Mesodermal cell (in vitro differentiated cells): Measurements from ENCODE around the gene CDC14A.
"Not testable (repeated sequence)": the region's sequence is repeated elsewhere in the genome, so short reads cannot be mapped to it uniquely, and the experiment has no call there.

Experiments
- H3K27ac ChIP-seq: 2 replicates; pipeline ENCODE4 v1.7.0; 2013; ENCODE audit warnings: mild to moderate bottlenecking, low read depth, low read length, moderate library complexity; ENCODE audit not compliant: severe bottlenecking
- H3K36me3 ChIP-seq: 2 replicates; pipeline ENCODE4 v1.7.1; 2013; ENCODE audit warnings: mild to moderate bottlenecking, low read length, moderate library complexity; ENCODE audit not compliant: control insufficient read depth, insufficient read depth
- H3K4me1 ChIP-seq: one replicate; pipeline ENCODE4 v1.7.1; 2013; ENCODE audit warnings: mild to moderate bottlenecking, low read length; ENCODE audit not compliant: insufficient read depth, control insufficient read depth, poor library complexity, severe bottlenecking
- H3K4me3 ChIP-seq: 2 replicates; pipeline ENCODE4 v1.7.0; 2013; ENCODE audit warnings: low read length, control low read depth, mild to moderate bottlenecking; ENCODE audit not compliant: insufficient read depth, poor library complexity, severe bottlenecking; ENCODE audit errors: extremely low read depth
- H3K9me3 ChIP-seq: 2 replicates; pipeline ENCODE4 v1.7.1; 2013; ENCODE audit warnings: mild to moderate bottlenecking, low read length, moderate library complexity; ENCODE audit not compliant: control insufficient read depth
- WGBS, 2 experiments: methylation state at CpG; one replicate each; pipeline ENCODE4 v1.1.5; 2013; ENCODE audit warnings: missing lambda C conversion rate in 2 of 2; ENCODE audit not compliant: insufficient coverage in 2 of 2; 5-methylcytosine and 5-hydroxymethylcytosine counted together

The CDC14A gene

GRCh38 chr1:100363831-100364230 lies 11.5 kb downstream of the CDC14A start:
- 94 to 100% methylated on average over 4 of the region's 4 CpGs for WGBS, 2 experiments
- H3K9me3 ChIP-seq, result no peaks in the 10 kb centered on the region
- H3K4me1 ChIP-seq, result peaks cover 3% of the 10 kb centered on the region
- H3K27ac ChIP-seq, result no peak overlapping the region
- H3K4me3 ChIP-seq, result no peak overlapping the region
- peaks cover 41% of the 10 kb centered on the region for H3K36me3 ChIP-seq

GRCh38 chr1:100364697-100365096 lies 12.4 kb downstream of the CDC14A start:
- H3K36me3 ChIP-seq, result peaks cover 32% of the 10 kb centered on the region
- 80 to 92% methylated on average over 2 of the region's 3 CpGs for WGBS, 2 experiments
- no peaks in the 10 kb centered on the region for H3K9me3 ChIP-seq
- no peak overlapping the region for H3K27ac ChIP-seq
- H3K4me1 ChIP-seq, result no peaks in the 10 kb centered on the region
- no peak overlapping the region for H3K4me3 ChIP-seq

GRCh38 chr1:100366209-100366525 lies 13.9 kb downstream of the CDC14A start:
- no CpG with 5 or more reads among the region's 1 CpG for whole genome bisulfite sequencing, 2 experiments
- Histone ChIP-seq H3K4me1 (no peaks in the 10 kb centered on the region), H3K9me3 (no peaks in the 10 kb centered on the region), H3K27ac (no peak overlapping the region), H3K36me3 (peaks cover 28% of the 10 kb centered on the region), H3K4me3 (no peak overlapping the region)

- H3K36me3 ChIP-seq, result peaks cover 14% of the 10 kb centered on the region
- H3K4me3 ChIP-seq, H3K27ac ChIP-seq, H3K9me3 ChIP-seq, H3K4me1 ChIP-seq: not testable (repeated sequence)
- WGBS, 2 experiments, result 94% methylated on average over 2 of the region's 4 CpGs; no CpG with 5 or more reads in 1 of the 2 experiments
Observed at GRCh38 chr1:100369339-100369738, 17.0 kb downstream of the CDC14A start.

- H3K4me1 ChIP-seq, H3K4me3 ChIP-seq: not testable (repeated sequence)
Observed at GRCh38 chr1:100373953-100374352, 21.6 kb downstream of the CDC14A start.

GRCh38 chr1:100376890-100377289 lies 24.6 kb downstream of the CDC14A start:
- not testable (repeated sequence) for H3K9me3 ChIP-seq, H3K27ac ChIP-seq, H3K4me3 ChIP-seq, H3K4me1 ChIP-seq
- WGBS, 2 experiments, result 95 to 100% methylated on average over 1 to 2 of the region's 6 CpGs
- peaks cover 17% of the 10 kb centered on the region for H3K36me3 ChIP-seq

More at GRCh38 chr1:100373953-100374352, 21.6 kb downstream of the CDC14A start:
- no CpG with 5 or more reads among the region's 5 CpGs for WGBS, 2 experiments
- not testable (repeated sequence) for H3K9me3 ChIP-seq, H3K27ac ChIP-seq
- H3K36me3 ChIP-seq, result peaks cover 10% of the 10 kb centered on the region

- Histone ChIP-seq H3K36me3 (peaks cover 17% of the 10 kb centered on the region), H3K27ac (no peak overlapping the region), H3K4me3 (no peak overlapping the region), H3K4me1 (no peaks in the 10 kb centered on the region), H3K9me3 (no peaks in the 10 kb centered on the region)
Observed at GRCh38 chr1:100377590-100378361, 25.5 kb downstream of the CDC14A start.

- Histone ChIP-seq H3K4me1 (no peaks in the 10 kb centered on the region), H3K4me3 (no peak overlapping the region), H3K27ac (no peak overlapping the region), H3K36me3 (peaks cover 21% of the 10 kb centered on the region), H3K9me3 (no peaks in the 10 kb centered on the region)
- 83 to 86% methylated on average over 1 of the region's 2 CpGs for WGBS, 2 experiments
Observed at GRCh38 chr1:100378956-100379355, 26.6 kb downstream of the CDC14A start.

- no peak overlapping the region for H3K4me3 ChIP-seq
- H3K27ac ChIP-seq, result no peak overlapping the region
Observed at GRCh38 chr1:100380635-100381034, 28.3 kb downstream of the CDC14A start.

GRCh38 chr1:100382657-100383056 lies 30.4 kb downstream of the CDC14A start:
- Histone ChIP-seq H3K36me3 (peaks cover 21% of the 10 kb centered on the region), H3K4me3 (no peak overlapping the region), H3K27ac (no peak overlapping the region), H3K4me1 (peaks cover 1% of the 10 kb centered on the region), H3K9me3 (no peaks in the 10 kb centered on the region)
- WGBS, 2 experiments, result no CpG with 5 or more reads among the region's 1 CpG

More at GRCh38 chr1:100380635-100381034, 28.3 kb downstream of the CDC14A start:
- Histone ChIP-seq H3K4me1 (no peaks in the 10 kb centered on the region), H3K9me3 (no peaks in the 10 kb centered on the region), H3K36me3 (peaks cover 25% of the 10 kb centered on the region)
- no CpG with 5 or more reads among the region's 1 CpG for WGBS, 2 experiments

- no peak overlapping the region for H3K27ac ChIP-seq
- no peak overlapping the region for H3K4me3 ChIP-seq
- peaks cover 18% of the 10 kb centered on the region for H3K36me3 ChIP-seq
- no peaks in the 10 kb centered on the region for H3K9me3 ChIP-seq
- H3K4me1 ChIP-seq, result peaks cover 2% of the 10 kb centered on the region
Observed at GRCh38 chr1:100383743-100384405, 31.6 kb downstream of the CDC14A start.
